SU-DHL-6 (cell line): ENCODE results near the gene ZG16B.

Experiments
- H2AFZ ChIP-seq: fragments of 200-600 bp; sonication (generic); 2 replicates; pipeline ENCODE4 v1.6.1; 2014; ENCODE audit warnings: low read depth, mild to moderate bottlenecking, moderate library complexity, mixed read lengths, antibody characterized with exemption, low read length; ENCODE audit not compliant: severe bottlenecking
- H3F3A ChIP-seq: fragments of 200-600 bp; shearing (Covaris generic); 2 replicates; pipeline ENCODE4 v1.6.0; 2016; ENCODE audit warnings: antibody characterized with exemption, mild to moderate bottlenecking; ENCODE audit not compliant: insufficient read depth
- H3K27ac ChIP-seq: fragments of 200-600 bp; sonication (generic); 2 replicates; pipeline ENCODE4 v1.5.1; 2016; ENCODE audit warnings: low read depth, mild to moderate bottlenecking, low read length, moderate library complexity, mixed read lengths
- H3K27me3 ChIP-seq: fragments of 200-600 bp; sonication (generic), shearing (Covaris generic); 2 replicates; pipeline ENCODE4 v1.6.0; 2014; ENCODE audit warnings: mild to moderate bottlenecking, low read length
- H3K36me3 ChIP-seq: fragments of 200-600 bp; sonication (generic); 2 replicates; pipeline ENCODE4 v1.6.1; 2014; ENCODE audit warnings: mild to moderate bottlenecking, low read length, mixed read lengths
- H3K4me2 ChIP-seq: fragments of 300-600, 200-600 bp; shearing (Covaris generic), sonication (generic); 2 replicates; pipeline ENCODE4 v1.6.0; 2014; ENCODE audit warnings: low read length, low read depth, mild to moderate bottlenecking; ENCODE audit not compliant: poor library complexity, severe bottlenecking
- H3K4me3 ChIP-seq: fragments of 200-600 bp; sonication (generic); 2 replicates; pipeline ENCODE4 v1.5.1; 2014; ENCODE audit warnings: antibody characterized with exemption, low read length, mild to moderate bottlenecking, mixed read lengths; ENCODE audit not compliant: insufficient read depth, poor library complexity, severe bottlenecking
- H3K79me2 ChIP-seq: fragments of 200-600 bp; sonication (generic); 2 replicates; pipeline ENCODE4 v1.6.1; 2014; ENCODE audit warnings: mild to moderate bottlenecking, low read length, moderate library complexity; ENCODE audit not compliant: insufficient read depth
- H3K9ac ChIP-seq: fragments of 200-600 bp; sonication (generic); 2 replicates; pipeline ENCODE4 v1.7.0; 2014; ENCODE audit warnings: mild to moderate bottlenecking, low read length
- H3K9me2 ChIP-seq: fragments of 200-600 bp; sonication (generic); replicated peaks from 2 replicates; pipeline ENCODE4 v1.6.1; 2014; ENCODE audit warnings: low read length; ENCODE audit not compliant: insufficient read depth
- H3K9me3 ChIP-seq: fragments of 200-600 bp; sonication (generic); 2 replicates; pipeline ENCODE4 v1.6.1; 2014; ENCODE audit warnings: low read length, mixed read lengths; ENCODE audit not compliant: insufficient read depth
- H4K20me1 ChIP-seq: fragments of 200-600 bp; sonication (generic); 2 replicates; pipeline ENCODE4 v1.6.1; 2014; ENCODE audit warnings: low read depth, mild to moderate bottlenecking, antibody characterized with exemption, low read length, moderate library complexity, mixed read lengths
- EZH2phosphoT487 ChIP-seq: fragments of 200-600 bp; sonication (generic), shearing (Covaris generic); conservative IDR thresholded peaks from 2 replicates; pipeline ENCODE4 v1.6.1; 2018; ENCODE audit warnings: mild to moderate bottlenecking, antibody characterized with exemption, low read length, moderate library complexity, mixed read lengths
- TF ChIP-seq, protein P1 (sequence below): fragments of 200-600 bp; sonication (generic); IDR thresholded peaks from one replicate; pipeline ENCODE4 v1.5.1; 2017; ENCODE audit warnings: antibody characterized with exemption, mild to moderate bottlenecking, low read length, moderate library complexity; ENCODE audit not compliant: insufficient read depth, poor library complexity, severe bottlenecking

ZG16B gene

DNA sequence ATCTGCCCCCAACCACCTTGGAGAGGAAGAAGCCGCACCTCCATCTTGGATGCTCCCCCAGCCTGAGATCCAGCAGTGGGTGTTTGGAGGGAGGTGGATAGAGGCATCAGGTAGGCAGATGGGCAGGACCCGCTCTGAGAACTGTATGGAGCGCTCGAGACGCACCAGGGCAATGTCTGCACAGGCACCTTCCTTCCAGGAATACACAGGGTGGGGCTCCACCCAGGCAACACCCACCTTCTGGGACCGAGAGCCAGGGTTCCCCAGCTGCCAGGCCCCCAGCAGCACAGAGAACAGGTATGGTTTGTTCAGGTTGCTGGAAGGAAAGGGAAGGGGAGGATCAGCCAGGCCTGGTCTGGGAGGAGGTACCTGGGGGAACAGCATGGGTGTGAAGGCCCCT is 25.4 kb downstream of the ZG16B start:
- Histone ChIP-seq H3K9me3 (no peaks in the 10 kb centered on the region), H3K79me2 (no peaks in the 10 kb centered on the region), H2AFZ (no peak overlapping the region), H3K27me3 (no peaks in the 10 kb centered on the region), H4K20me1 (no peaks in the 10 kb centered on the region), H3K4me2 (no peak overlapping the region), H3K9me2 (no peaks in the 10 kb centered on the region), H3K9ac (no peak overlapping the region), H3K4me3 (no peak overlapping the region), H3K36me3 (no peaks in the 10 kb centered on the region), H3F3A (no peaks in the 10 kb centered on the region), H3K27ac (no peak overlapping the region)
- TF ChIP-seq, protein P1, sequence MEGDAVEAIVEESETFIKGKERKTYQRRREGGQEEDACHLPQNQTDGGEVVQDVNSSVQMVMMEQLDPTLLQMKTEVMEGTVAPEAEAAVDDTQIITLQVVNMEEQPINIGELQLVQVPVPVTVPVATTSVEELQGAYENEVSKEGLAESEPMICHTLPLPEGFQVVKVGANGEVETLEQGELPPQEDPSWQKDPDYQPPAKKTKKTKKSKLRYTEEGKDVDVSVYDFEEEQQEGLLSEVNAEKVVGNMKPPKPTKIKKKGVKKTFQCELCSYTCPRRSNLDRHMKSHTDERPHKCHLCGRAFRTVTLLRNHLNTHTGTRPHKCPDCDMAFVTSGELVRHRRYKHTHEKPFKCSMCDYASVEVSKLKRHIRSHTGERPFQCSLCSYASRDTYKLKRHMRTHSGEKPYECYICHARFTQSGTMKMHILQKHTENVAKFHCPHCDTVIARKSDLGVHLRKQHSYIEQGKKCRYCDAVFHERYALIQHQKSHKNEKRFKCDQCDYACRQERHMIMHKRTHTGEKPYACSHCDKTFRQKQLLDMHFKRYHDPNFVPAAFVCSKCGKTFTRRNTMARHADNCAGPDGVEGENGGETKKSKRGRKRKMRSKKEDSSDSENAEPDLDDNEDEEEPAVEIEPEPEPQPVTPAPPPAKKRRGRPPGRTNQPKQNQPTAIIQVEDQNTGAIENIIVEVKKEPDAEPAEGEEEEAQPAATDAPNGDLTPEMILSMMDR: no peak
- TF ChIP-seq EZH2phosphoT487: no peak

DNA sequence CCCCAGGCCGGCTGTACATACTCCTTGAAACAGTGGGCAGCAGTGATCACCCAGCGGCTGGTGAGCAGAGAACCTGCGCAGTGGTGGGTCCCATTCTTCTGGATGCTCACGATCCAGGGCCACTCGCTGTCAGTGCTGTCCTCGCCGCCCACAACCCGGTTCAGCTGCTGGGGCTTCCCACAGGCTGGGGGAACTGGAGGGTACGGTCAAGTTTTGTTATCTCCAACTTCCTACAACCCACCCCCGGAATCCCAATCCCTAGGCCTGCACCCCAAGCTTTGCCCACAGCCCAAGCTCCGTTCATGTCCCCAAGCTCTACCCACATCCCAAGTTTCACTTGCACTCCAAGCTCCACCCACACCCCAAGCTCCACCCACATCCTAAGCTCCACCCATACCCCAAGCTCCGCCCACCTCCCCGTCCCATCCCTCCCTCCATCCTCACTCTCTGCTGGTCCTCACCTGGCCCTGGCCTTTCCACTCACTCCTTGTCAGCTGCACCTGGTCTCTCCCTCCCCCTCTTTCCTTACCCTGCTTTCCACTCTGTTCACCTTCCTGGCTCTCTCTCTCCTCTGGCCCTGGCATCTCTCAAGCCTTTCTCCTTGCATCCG is 26.1 kb downstream of the ZG16B start:
- no peaks in the 10 kb centered on the region for H3K9me2 ChIP-seq
- H3F3A ChIP-seq: no peaks in the 10 kb centered on the region
- H3K27ac ChIP-seq: no peak overlapping the region
- H3K9ac ChIP-seq: no peak overlapping the region
- H3K9me3 ChIP-seq: no peaks in the 10 kb centered on the region
- no peak overlapping the region for H3K4me2 ChIP-seq
- no peaks in the 10 kb centered on the region for H3K79me2 ChIP-seq
- H4K20me1 ChIP-seq: no peaks in the 10 kb centered on the region
- no peak overlapping the region for H2AFZ ChIP-seq
- H3K4me3 ChIP-seq: no peak overlapping the region
- no peaks in the 10 kb centered on the region for H3K36me3 ChIP-seq
- H3K27me3 ChIP-seq: no peaks in the 10 kb centered on the region
- TF ChIP-seq EZH2phosphoT487: no peak
- TF ChIP-seq, protein P1: no peak

- no peaks in the 10 kb centered on the region for H3K9me2 ChIP-seq
- TF ChIP-seq, protein P1: no peak
- TF ChIP-seq EZH2phosphoT487: no peak
- H3F3A ChIP-seq: no peaks in the 10 kb centered on the region
- no peak overlapping the region for H2AFZ ChIP-seq
- H3K79me2 ChIP-seq: no peaks in the 10 kb centered on the region
- H3K27ac ChIP-seq: no peak overlapping the region
- no peak overlapping the region for H3K4me3 ChIP-seq
- no peaks in the 10 kb centered on the region for H3K9me3 ChIP-seq
- H3K36me3 ChIP-seq: no peaks in the 10 kb centered on the region
- no peak overlapping the region for H3K4me2 ChIP-seq
- H3K9ac ChIP-seq: no peak overlapping the region
- H4K20me1 ChIP-seq: no peaks in the 10 kb centered on the region
- no peaks in the 10 kb centered on the region for H3K27me3 ChIP-seq
Observed at GRCh38 chr16:2856686-2857450, 26.8 kb downstream of the ZG16B start.
